Large intestine (tissue), 3 donors: ENCODE data around the gene ANKRD33. TPM values are rescaled to one million over a fixed set of nuclear protein-coding genes. Genes with fewer than 3 reads are reported as not detected.

Experiments used
- DNase-seq, 2 donors: peaks; one replicate each; pipeline versions ENCODE4 v3.0.0 to v3.0.0-alpha.2; 2013
- H3K27ac ChIP-seq: one replicate; pipeline ENCODE4 v1.5.1; 2013; ENCODE audit warnings: low read length
- H3K27me3 ChIP-seq: 2 replicates; pipeline ENCODE4 v1.6.1; 2013; ENCODE audit warnings: low read length; ENCODE audit not compliant: control insufficient read depth, insufficient read depth
- H3K36me3 ChIP-seq: 2 replicates; pipeline ENCODE4 v1.6.1; 2013; ENCODE audit warnings: low read length; ENCODE audit not compliant: control insufficient read depth, insufficient read depth
- H3K4me1 ChIP-seq: one replicate; pipeline ENCODE4 v1.6.1; 2013; ENCODE audit warnings: low read length; ENCODE audit not compliant: control insufficient read depth, insufficient read depth
- H3K4me3 ChIP-seq: one replicate; pipeline ENCODE4 v1.5.1; 2013; ENCODE audit warnings: low read length
- H3K9me3 ChIP-seq: one replicate; pipeline ENCODE4 v1.6.1; 2013; ENCODE audit warnings: mild to moderate bottlenecking, low read depth, low read length, moderate library complexity; ENCODE audit not compliant: control insufficient read depth
- WGBS: methylation state at CpG from one replicate; pipeline ENCODE4 v1.1.5; 2013; ENCODE audit warnings: low lambda C conversion rate; ENCODE audit not compliant: insufficient coverage; 5-methylcytosine and 5-hydroxymethylcytosine counted together
- polyA plus RNA-seq: library from polyadenylated mRNA; unstranded; fragments of 120-200 nt; gene quantifications from one replicate; pipeline ENCODE4 v1.2.1, GENCODE V29; 2013

ANKRD33 gene
- polyA plus RNA-seq, 1 donor = 0.06 TPM

- Histone ChIP-seq H3K4me1 (peaks cover 32% of the 10 kb centered on the region), H3K27ac (no peak overlapping the region), H3K9me3 (peaks cover 3% of the 10 kb centered on the region), H3K4me3 (no peak overlapping the region), H3K27me3 (peaks cover under 1% of the 10 kb centered on the region), H3K36me3 (no peaks in the 10 kb centered on the region)
- WGBS = no CpG with 5 or more reads among the region's 4 CpGs
- no peak for DNase-seq
These were observed 25.0 kb upstream of the ANKRD33 start for GRCh38 chr12:51862947-51863346.

GRCh38 chr12:51863363-51863932, 24.5 kb upstream of the ANKRD33 start:
- H3K4me1 ChIP-seq = peaks cover 32% of the 10 kb centered on the region
- H3K27ac ChIP-seq = no peak overlapping the region
- H3K27me3 ChIP-seq = peaks cover 6% of the 10 kb centered on the region
- peak overlapping the region; percentile 19 for H3K4me3 ChIP-seq
- DNase-seq = no peak
- H3K36me3 ChIP-seq = no peaks in the 10 kb centered on the region
- H3K9me3 ChIP-seq = peaks cover 3% of the 10 kb centered on the region
- whole genome bisulfite sequencing = no CpG with 5 or more reads among the region's 17 CpGs

GRCh38 chr12:51863933-51864832, 23.7 kb upstream of the ANKRD33 start:
- H3K27me3 ChIP-seq = peaks cover 13% of the 10 kb centered on the region
- H3K4me1 ChIP-seq = peaks cover 39% of the 10 kb centered on the region
- H3K36me3 ChIP-seq = no peaks in the 10 kb centered on the region
- no peak overlapping the region for H3K27ac ChIP-seq
- H3K9me3 ChIP-seq = peaks cover 3% of the 10 kb centered on the region
- WGBS = no CpG with 5 or more reads among the region's 53 CpGs
- peak; percentile 74 to 90 for DNase-seq
- peak overlapping the region; percentile 19 for H3K4me3 ChIP-seq

DNA sequence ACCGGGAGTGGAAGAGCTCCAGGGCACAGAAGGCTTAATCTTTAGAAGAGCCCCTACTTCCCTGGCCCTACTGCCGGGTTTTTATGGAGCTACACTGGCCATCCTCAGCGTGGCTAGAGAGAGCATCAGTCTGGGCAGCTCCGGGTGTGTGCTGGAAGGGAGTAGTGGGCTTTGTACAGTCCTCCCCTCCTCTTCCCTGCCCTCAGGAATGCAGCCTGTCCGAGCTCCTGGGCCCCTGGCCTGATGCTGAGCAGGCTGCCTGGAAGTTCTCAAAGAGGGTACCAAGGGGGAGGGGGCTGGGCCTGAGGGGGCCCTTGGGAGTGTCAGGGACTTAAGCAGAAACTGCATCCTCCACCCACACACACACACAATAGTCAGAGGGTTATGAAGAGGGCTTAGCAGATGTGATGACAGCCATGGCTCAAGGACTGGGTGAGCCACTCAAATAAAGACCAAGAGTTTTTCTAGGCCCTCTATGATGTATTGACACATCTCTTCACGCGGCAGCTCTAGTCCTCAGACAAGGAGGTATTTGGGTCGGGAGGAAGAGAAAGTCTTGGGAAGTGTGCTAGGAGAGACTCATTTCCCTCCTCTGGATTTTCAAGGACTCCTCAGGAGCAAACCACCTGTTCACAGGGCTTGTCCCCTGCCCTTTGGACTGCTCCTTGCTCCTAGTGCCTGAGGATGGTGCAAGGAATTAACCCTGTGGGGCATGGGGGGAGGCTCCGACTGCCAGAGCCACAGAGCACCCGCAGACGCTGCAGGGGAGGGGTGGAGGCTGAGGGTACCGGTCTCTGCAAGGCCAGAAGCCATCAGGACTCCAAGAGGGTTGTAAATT, 22.9 kb upstream of the ANKRD33 start:
- peak in 1 of 2 donors; percentile 70 for DNase-seq
- peaks cover 21% of the 10 kb centered on the region for H3K27me3 ChIP-seq

GRCh38 chr12:51865757-51866270, 22.1 kb upstream of the ANKRD33 start:
- peaks cover 40% of the 10 kb centered on the region for H3K4me1 ChIP-seq
- DNase-seq = no peak
- no peak overlapping the region for H3K4me3 ChIP-seq
- peaks cover 23% of the 10 kb centered on the region for H3K27me3 ChIP-seq
- H3K9me3 ChIP-seq = peaks cover 3% of the 10 kb centered on the region
- no peaks in the 10 kb centered on the region for H3K36me3 ChIP-seq
- WGBS = no CpG with 5 or more reads among the region's 7 CpGs
- no peak overlapping the region for H3K27ac ChIP-seq

More for the DNA sequence above, 22.9 kb upstream of the ANKRD33 start:
- WGBS = no CpG with 5 or more reads among the region's 12 CpGs
- no peak overlapping the region for H3K4me3 ChIP-seq
- peaks cover 40% of the 10 kb centered on the region for H3K4me1 ChIP-seq
- H3K27ac ChIP-seq = no peak overlapping the region
- no peaks in the 10 kb centered on the region for H3K36me3 ChIP-seq
- H3K9me3 ChIP-seq = peaks cover 3% of the 10 kb centered on the region

- Histone ChIP-seq H3K36me3 (no peaks in the 10 kb centered on the region), H3K4me1 (peaks cover 40% of the 10 kb centered on the region), H3K27me3 (peaks cover 23% of the 10 kb centered on the region), H3K9me3 (peaks cover 3% of the 10 kb centered on the region), H3K4me3 (no peak overlapping the region), H3K27ac (no peak overlapping the region)
- 93% methylated on average over 2 of the region's 4 CpGs for WGBS
- no peak for DNase-seq
These were observed 21.6 kb upstream of the ANKRD33 start for GRCh38 chr12:51866324-51866723.

DNA sequence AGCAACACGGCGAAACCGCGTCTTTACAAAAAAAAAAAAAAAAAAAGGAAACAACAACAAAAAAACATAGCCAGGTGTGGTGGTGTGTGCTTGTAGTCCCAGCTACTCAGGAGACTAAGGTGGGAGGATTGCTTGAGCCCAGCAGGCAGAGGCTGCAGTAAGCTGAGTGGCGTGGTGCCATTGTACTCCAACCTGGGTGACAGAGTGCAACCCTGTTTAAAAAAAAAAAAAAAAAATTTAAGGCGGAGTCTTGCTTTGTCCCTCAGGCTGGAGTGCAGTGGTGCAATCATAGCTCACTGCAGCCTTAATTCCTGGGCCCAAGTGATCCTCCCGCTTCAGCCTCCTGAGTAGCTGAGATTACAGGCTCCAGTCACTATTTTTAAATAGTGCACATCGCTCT, 21.1 kb upstream of the ANKRD33 start:
- H3K36me3 ChIP-seq = no peaks in the 10 kb centered on the region
- no peak overlapping the region for H3K4me3 ChIP-seq
- no peak overlapping the region for H3K27ac ChIP-seq
- peaks cover 40% of the 10 kb centered on the region for H3K4me1 ChIP-seq
- DNase-seq = peak in 1 of 2 donors; percentile 49
- H3K27me3 ChIP-seq = peaks cover 23% of the 10 kb centered on the region
- peaks cover 3% of the 10 kb centered on the region for H3K9me3 ChIP-seq
- WGBS = no CpG with 5 or more reads among the region's 8 CpGs

GRCh38 chr12:51867371-51867770, 20.5 kb upstream of the ANKRD33 start:
- no peak overlapping the region for H3K27ac ChIP-seq
- H3K36me3 ChIP-seq = no peaks in the 10 kb centered on the region
- H3K4me3 ChIP-seq = no peak overlapping the region
- peaks cover 3% of the 10 kb centered on the region for H3K9me3 ChIP-seq
- no peak for DNase-seq
- peaks cover 23% of the 10 kb centered on the region for H3K27me3 ChIP-seq
- H3K4me1 ChIP-seq = peaks cover 40% of the 10 kb centered on the region

GRCh38 chr12:51867796-51868428, 20.0 kb upstream of the ANKRD33 start:
- no CpG with 5 or more reads among the region's 12 CpGs for WGBS
- no peak overlapping the region for H3K4me3 ChIP-seq
- no peak overlapping the region for H3K27ac ChIP-seq
- H3K4me1 ChIP-seq = peaks cover 40% of the 10 kb centered on the region
- peaks cover 23% of the 10 kb centered on the region for H3K27me3 ChIP-seq
- H3K36me3 ChIP-seq = no peaks in the 10 kb centered on the region
- H3K9me3 ChIP-seq = peaks cover 3% of the 10 kb centered on the region
- DNase-seq = no peak
